COLO668 (cell line): ENCODE data around the gene ARID1B.
A peak's percentile ranks its signal among the peaks of the same experiment; 100 is the strongest.

ENCODE experiments used
- DNase-seq: peaks from one replicate; lab custom pipeline; 2025; ENCODE audit not compliant: unreplicated experiment; lab: John Stamatoyannopoulos, UW

Gene ARID1B

GRCh38 chr6:156955494-156956183 lies 178.5 kb downstream of the ARID1B start:
- DNase-seq, result no peak

- DNase-seq, result no peak
Measured at GRCh38 chr6:156956286-156956685, 179.1 kb downstream of the ARID1B start.

GRCh38 chr6:156957931-156958547 lies 180.9 kb downstream of the ARID1B start:
- no peak for DNase-seq

GRCh38 chr6:156960525-156960924 lies 183.3 kb downstream of the ARID1B start:
- DNase-seq, result no peak

GRCh38 chr6:156961282-156961892 lies 184.2 kb downstream of the ARID1B start:
- no peak for DNase-seq

- no peak for DNase-seq
Measured at GRCh38 chr6:156963712-156964700, 186.8 kb downstream of the ARID1B start.

GRCh38 chr6:156967852-156968251 lies 190.7 kb downstream of the ARID1B start:
- no peak for DNase-seq

- DNase-seq, result no peak
Measured at GRCh38 chr6:156969233-156969632, 192.1 kb downstream of the ARID1B start.

- DNase-seq, result no peak
Measured at GRCh38 chr6:156970595-156971112, 193.5 kb downstream of the ARID1B start.

- no peak for DNase-seq
Measured at GRCh38 chr6:156971153-156971885, 194.1 kb downstream of the ARID1B start.

GRCh38 chr6:156972145-156972544 lies 195.0 kb downstream of the ARID1B start:
- no peak for DNase-seq

GRCh38 chr6:156974830-156975261 lies 197.7 kb downstream of the ARID1B start:
- no peak for DNase-seq

- no peak for DNase-seq
Measured at GRCh38 chr6:156975414-156975813, 198.2 kb downstream of the ARID1B start.

GRCh38 chr6:156976216-156977127 lies 199.3 kb downstream of the ARID1B start:
- DNase-seq, result peak; percentile 6

- DNase-seq, result no peak
Measured at GRCh38 chr6:156977527-156978291, 200.5 kb downstream of the ARID1B start.

GRCh38 chr6:156978948-156979347 lies 201.8 kb downstream of the ARID1B start:
- no peak for DNase-seq

GRCh38 chr6:156980515-156980914 lies 203.3 kb downstream of the ARID1B start:
- peak; percentile 67 for DNase-seq

GRCh38 chr6:156980948-156981347 lies 203.8 kb downstream of the ARID1B start:
- no peak for DNase-seq
